Vagina (tissue), 2 donors: ENCODE measurements around the gene ANXA6. TPM values are rescaled to one million over a fixed set of nuclear protein-coding genes. Genes with fewer than 3 reads are reported as not detected.

ENCODE experiments used
- DNase-seq, 2 donors: peaks; one replicate each; pipeline ENCODE4 v3.0.0-alpha.2; 2017; ENCODE audit errors: extremely low spot score in 2 of 2
- H3K27ac ChIP-seq: fragments of 200-600 bp; sonication (generic); one replicate; pipeline ENCODE4 v1.5.1; 2019
- H3K27me3 ChIP-seq: fragments of 200-600 bp; sonication (generic); one replicate; pipeline ENCODE4 v1.5.1; 2019
- H3K36me3 ChIP-seq, 2 donors: fragments of 200-600 bp; sonication (generic); one replicate each; pipeline ENCODE4 v1.5.1; 2017 to 2019
- H3K4me1 ChIP-seq: fragments of 200-600 bp; sonication (generic); one replicate; pipeline ENCODE4 v1.5.1; 2019
- H3K4me3 ChIP-seq, 2 donors: fragments of 200-600 bp; sonication (generic); 1 replicate in 1 of 2; 2 replicates in 1 of 2; pipeline ENCODE4 v1.5.1; 2016 to 2019
- H3K9me3 ChIP-seq: fragments of 200-600 bp; sonication (generic); one replicate; pipeline ENCODE4 v1.5.1; 2019
- POLR2A ChIP-seq, 2 donors: fragments of 450-650 bp; IDR thresholded peaks; one replicate each; pipeline ENCODE4 v1.6.1; 2017; ENCODE audit warnings: antibody characterized with exemption in 2 of 2, mild to moderate bottlenecking in 2 of 2, moderate library complexity in 2 of 2
- POLR2AphosphoS5 ChIP-seq, 2 donors: sonication (generic); formaldehyde crosslinking; IDR thresholded peaks; one replicate each; pipeline ENCODE4 v1.9.0; 2017; ENCODE audit warnings: antibody characterized with exemption in 2 of 2, mild to moderate bottlenecking in 2 of 2, low read depth in 1 of 2; ENCODE audit not compliant: insufficient read depth in 1 of 2
- intact Hi-C: fragments of 100-400 bp; cut with DNase I; formaldehyde crosslinking; loops from one replicate; pipeline ENCODE4 v1.15.1; 2023
- total RNA-seq: library from RNA; depleted of rRNA; stranded (reverse); fragments of >200 nt; gene quantifications from one replicate; pipeline ENCODE4 v1.2.3, GENCODE V29; 2016
- TF ChIP-seq, protein P1 (sequence below), 3 experiments: fragments of 450-650 bp in 2 of 3; fragments of 200-600 bp in 1 of 3; sonication (generic) in 1 of 3; IDR thresholded peaks; one replicate each; pipeline ENCODE4 v1.5.1; 2017 to 2019; ENCODE audit warnings: antibody characterized with exemption in 3 of 3, mild to moderate bottlenecking in 2 of 3, moderate library complexity in 2 of 3

The ANXA6 gene
- total RNA-seq, 1 donor from 2014 or later = 190 TPM

GRCh38 chr5:151058891-151059489 is 98.6 kb downstream of the ANXA6 start:
- Histone ChIP-seq H3K4me3 (no peak overlapping the region), H3K27me3 (no peaks in the 10 kb centered on the region), H3K9me3 (no peaks in the 10 kb centered on the region), H3K36me3 (peaks cover 0 to 64% of the 10 kb centered on the region in 2 donors), H3K4me1 (peaks cover 40% of the 10 kb centered on the region), H3K27ac (no peak overlapping the region)
- intact Hi-C loops = no loop called here
- no peak for DNase-seq
- TF ChIP-seq, protein P1, sequence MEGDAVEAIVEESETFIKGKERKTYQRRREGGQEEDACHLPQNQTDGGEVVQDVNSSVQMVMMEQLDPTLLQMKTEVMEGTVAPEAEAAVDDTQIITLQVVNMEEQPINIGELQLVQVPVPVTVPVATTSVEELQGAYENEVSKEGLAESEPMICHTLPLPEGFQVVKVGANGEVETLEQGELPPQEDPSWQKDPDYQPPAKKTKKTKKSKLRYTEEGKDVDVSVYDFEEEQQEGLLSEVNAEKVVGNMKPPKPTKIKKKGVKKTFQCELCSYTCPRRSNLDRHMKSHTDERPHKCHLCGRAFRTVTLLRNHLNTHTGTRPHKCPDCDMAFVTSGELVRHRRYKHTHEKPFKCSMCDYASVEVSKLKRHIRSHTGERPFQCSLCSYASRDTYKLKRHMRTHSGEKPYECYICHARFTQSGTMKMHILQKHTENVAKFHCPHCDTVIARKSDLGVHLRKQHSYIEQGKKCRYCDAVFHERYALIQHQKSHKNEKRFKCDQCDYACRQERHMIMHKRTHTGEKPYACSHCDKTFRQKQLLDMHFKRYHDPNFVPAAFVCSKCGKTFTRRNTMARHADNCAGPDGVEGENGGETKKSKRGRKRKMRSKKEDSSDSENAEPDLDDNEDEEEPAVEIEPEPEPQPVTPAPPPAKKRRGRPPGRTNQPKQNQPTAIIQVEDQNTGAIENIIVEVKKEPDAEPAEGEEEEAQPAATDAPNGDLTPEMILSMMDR (IDR thresholded peaks at IDR 0.05) = no peak
- TF ChIP-seq POLR2A (IDR thresholded peaks at IDR 0.05) (no peak), POLR2AphosphoS5 (IDR thresholded peaks at IDR 0.05; ENCODE audit: insufficient read depth in 1 of 2, low read depth in 1 of 2) (no peak)

DNA sequence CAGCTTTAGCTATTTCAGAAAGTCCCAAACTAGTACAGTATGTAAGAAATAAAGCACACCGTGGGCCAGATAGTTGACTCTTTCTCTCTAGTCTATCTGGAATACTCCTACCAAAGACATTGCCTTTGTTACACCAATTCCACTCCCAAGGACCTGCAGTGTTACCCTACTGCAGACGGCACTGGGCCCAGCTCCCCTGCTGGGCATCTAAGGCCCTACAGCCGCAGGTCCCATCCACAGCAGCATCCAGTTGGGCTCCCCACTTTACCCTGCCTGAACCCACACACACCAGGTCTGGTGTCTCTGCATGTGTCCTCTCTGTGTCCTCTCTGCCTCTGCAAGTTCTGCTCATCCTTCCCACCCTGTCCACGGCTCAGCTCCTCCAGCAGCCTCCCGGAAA is 99.3 kb downstream of the ANXA6 start:
- Histone ChIP-seq H3K4me1 (peaks cover 33% of the 10 kb centered on the region), H3K9me3 (no peaks in the 10 kb centered on the region), H3K4me3 (no peak overlapping the region), H3K27ac (no peak overlapping the region), H3K27me3 (no peaks in the 10 kb centered on the region), H3K36me3 (peaks cover 0 to 70% of the 10 kb centered on the region in 2 donors)
- no peak for TF ChIP-seq POLR2A (IDR thresholded peaks at IDR 0.05)
- no peak for TF ChIP-seq POLR2AphosphoS5 (IDR thresholded peaks at IDR 0.05; ENCODE audit: insufficient read depth in 1 of 2, low read depth in 1 of 2)
- TF ChIP-seq, protein P1 (IDR thresholded peaks at IDR 0.05) = no peak
- DNase-seq = no peak
- intact Hi-C loops = no loop called here

GRCh38 chr5:151056379-151057325 is 100.9 kb downstream of the ANXA6 start:
- no peak overlapping the region for H3K27ac ChIP-seq
- H3K4me3 ChIP-seq = no peak overlapping the region
- TF ChIP-seq, protein P1 (IDR thresholded peaks at IDR 0.05) = no peak
- no peak for TF ChIP-seq POLR2A (IDR thresholded peaks at IDR 0.05)
- TF ChIP-seq POLR2AphosphoS5 (IDR thresholded peaks at IDR 0.05; ENCODE audit: insufficient read depth in 1 of 2, low read depth in 1 of 2) = no peak
- no peak for DNase-seq
- H3K9me3 ChIP-seq = no peaks in the 10 kb centered on the region
- H3K27me3 ChIP-seq = no peaks in the 10 kb centered on the region
- peaks cover 27% of the 10 kb centered on the region for H3K4me1 ChIP-seq
- H3K36me3 ChIP-seq = peaks cover 0 to 68% of the 10 kb centered on the region in 2 donors
- intact Hi-C loops = no loop called here

- no peak overlapping the region for H3K27ac ChIP-seq
- no peak overlapping the region for H3K4me3 ChIP-seq
- no peak for DNase-seq
- intact Hi-C loops = no loop called here
- H3K27me3 ChIP-seq = no peaks in the 10 kb centered on the region
- H3K4me1 ChIP-seq = peaks cover 23% of the 10 kb centered on the region
- TF ChIP-seq POLR2AphosphoS5 (IDR thresholded peaks at IDR 0.05; ENCODE audit: insufficient read depth in 1 of 2, low read depth in 1 of 2) (no peak), POLR2A (IDR thresholded peaks at IDR 0.05) (no peak)
- TF ChIP-seq, protein P1 (IDR thresholded peaks at IDR 0.05) = no peak
- H3K9me3 ChIP-seq = no peaks in the 10 kb centered on the region
- H3K36me3 ChIP-seq = peaks cover 0 to 64% of the 10 kb centered on the region in 2 donors
Observed at GRCh38 chr5:151055336-151055735, 102.2 kb downstream of the ANXA6 start.
